WTC11 (cell line): Measurements from ENCODE around the gene SNX5.

Experiments used
- CREB1 ChIP-seq: sonication (generic); formaldehyde crosslinking; IDR thresholded peaks from 2 replicates; pipeline ENCODE4 v1.8.0; 2023; ENCODE audit warnings: mild to moderate bottlenecking, missing genetic modification reagents
- ZNF263 ChIP-seq: sonication (generic); formaldehyde crosslinking; IDR thresholded peaks from 2 replicates; pipeline ENCODE4 v1.8.1; 2022; ENCODE audit warnings: low read depth, mild to moderate bottlenecking, moderate library complexity, missing genetic modification reagents
- ZNF281 ChIP-seq: sonication (generic); formaldehyde crosslinking; IDR thresholded peaks from 2 replicates; pipeline ENCODE4 v1.8.0; 2023; ENCODE audit warnings: mild to moderate bottlenecking, missing genetic modification reagents

- TF ChIP-seq CREB1 (CRISPR knock-in tag) = no peak
- TF ChIP-seq ZNF281 (CRISPR knock-in tag) = no peak
- no peak for TF ChIP-seq ZNF263
Measured at GRCh38 chr20:17928211-17928611, 40.4 kb downstream of the SNX5 start.
